Activated CD4-positive, alpha-beta T cell treated with anti-CD3 and anti-CD28 coated beads, Interleukin-2, amount 50 U/mL, for 16 hours (primary cell): ENCODE results near the gene TRIM8.
A peak's percentile ranks its signal among the peaks of the same experiment; 100 is the strongest.

Source experiments
- DNase-seq: peaks from one replicate; pipeline ENCODE4 v3.0.0-alpha.2; 2020

The TRIM8 gene

DNA sequence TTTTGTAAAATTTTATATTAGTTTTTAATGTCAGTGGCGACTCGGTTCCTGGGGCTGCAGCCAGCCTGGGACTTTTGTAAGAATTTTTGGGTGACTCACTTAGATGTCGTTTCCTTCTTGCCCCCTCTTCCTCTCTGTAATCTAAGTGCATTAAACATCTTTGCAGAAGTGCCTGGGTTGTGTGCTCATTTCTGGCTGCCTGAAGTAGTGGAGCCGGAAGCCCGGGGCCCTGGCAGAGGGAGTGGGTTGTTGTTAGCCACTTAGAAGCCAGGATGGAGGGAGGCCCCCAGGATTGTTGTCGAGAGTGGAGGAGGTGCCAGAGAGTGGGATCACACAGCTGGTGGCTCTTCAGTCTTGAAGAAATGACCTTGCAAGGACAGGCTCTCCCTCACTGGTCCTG is 11.0 kb upstream of the TRIM8 start:
- peak; percentile 66 for DNase-seq

DNA sequence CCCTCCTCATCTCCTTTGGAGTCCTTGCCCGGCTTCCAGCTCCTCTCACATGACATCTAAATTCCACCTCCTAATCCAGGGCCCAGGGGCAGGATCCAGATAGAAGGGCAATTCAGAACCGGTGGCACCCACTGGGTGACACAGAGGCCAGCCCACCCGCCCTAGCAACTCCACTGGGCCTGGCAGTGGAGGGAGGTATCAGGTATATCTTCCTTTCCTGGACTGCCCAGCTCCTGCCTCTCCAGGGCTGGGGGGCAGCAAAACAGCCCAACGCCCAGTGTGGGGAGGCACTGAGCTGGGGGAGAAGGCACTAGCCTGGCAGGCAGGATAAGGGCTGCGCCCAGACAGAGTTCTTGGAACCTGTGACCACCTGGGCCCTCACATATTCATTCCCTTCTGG is 10.4 kb upstream of the TRIM8 start:
- DNase-seq: no peak

DNA sequence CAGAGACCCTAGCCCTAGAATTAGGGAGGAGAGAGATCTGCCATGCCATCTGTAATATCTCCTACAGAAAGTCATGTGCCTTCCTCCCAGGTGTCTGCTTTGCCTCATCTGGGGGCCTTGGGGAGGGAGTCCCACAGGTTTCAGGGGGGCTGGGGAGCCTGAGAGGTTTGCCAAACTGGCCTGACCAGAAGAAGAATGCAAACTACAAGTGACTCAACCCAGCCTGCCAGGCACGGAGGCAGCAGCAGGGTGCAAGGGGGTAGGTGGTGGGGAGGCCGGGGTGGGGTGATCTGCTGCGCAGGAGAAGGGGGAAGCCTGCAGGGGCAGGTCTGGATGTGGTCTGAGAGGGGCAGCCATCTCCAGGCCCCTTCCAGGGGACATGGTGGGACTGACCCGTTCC is 9.6 kb upstream of the TRIM8 start:
- no peak for DNase-seq

DNA sequence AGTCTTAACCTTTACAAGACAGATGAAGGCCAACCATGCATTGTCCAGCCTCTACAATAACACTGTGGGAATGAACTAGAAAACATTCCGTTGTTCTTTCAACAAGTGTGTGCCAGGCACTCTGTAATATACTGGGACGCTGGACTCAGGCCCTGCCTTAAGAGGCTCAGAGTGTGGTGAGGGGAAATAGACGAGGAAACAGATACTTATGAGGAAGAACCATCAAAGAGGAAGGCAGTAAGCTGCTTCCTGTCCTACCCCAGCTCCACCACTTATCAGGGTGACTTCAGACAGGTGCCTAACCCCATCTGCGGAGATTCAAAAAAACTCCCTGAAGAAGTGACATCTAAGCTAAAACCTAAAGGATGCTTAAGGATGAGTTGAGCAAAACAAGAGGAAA is 8.9 kb upstream of the TRIM8 start:
- DNase-seq: no peak

DNA sequence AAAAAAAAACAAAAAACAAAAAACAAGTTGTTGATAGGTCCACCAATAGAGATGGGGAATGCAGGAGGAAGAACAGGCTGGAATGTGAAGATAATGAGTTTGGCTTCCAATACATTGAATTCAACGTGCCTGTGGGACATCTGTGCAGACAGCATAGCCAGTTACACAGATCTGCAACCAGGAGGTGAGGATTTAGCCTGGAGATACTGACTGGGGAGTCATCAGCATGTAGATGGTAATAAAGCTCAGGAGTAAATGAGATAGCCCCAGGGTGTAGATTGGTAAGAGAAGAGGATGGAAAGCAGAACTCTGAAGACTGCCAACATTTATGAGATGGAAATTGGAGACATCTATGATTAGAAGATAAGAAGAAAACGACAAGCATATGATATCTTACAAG is 4.7 kb upstream of the TRIM8 start:
- no peak for DNase-seq

DNA sequence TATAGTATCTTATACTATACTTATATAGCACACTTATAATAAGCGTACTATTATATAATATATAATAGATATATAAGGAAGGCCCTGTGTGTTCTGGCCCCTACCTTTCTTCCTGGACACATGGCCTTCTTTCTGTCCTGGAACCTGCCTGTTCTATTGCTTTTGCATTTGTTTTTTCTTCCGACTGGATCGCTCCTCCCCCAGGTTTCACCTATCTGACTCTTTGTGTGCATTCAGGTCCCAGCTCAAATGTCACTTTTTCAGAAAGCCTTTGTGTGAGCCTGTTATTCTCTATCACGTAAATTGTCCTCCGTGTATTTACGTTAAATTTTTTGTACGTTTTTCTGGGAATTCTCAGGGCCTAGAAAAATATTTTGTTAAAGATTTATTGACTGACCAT is 2.9 kb upstream of the TRIM8 start:
- no peak for DNase-seq

DNA sequence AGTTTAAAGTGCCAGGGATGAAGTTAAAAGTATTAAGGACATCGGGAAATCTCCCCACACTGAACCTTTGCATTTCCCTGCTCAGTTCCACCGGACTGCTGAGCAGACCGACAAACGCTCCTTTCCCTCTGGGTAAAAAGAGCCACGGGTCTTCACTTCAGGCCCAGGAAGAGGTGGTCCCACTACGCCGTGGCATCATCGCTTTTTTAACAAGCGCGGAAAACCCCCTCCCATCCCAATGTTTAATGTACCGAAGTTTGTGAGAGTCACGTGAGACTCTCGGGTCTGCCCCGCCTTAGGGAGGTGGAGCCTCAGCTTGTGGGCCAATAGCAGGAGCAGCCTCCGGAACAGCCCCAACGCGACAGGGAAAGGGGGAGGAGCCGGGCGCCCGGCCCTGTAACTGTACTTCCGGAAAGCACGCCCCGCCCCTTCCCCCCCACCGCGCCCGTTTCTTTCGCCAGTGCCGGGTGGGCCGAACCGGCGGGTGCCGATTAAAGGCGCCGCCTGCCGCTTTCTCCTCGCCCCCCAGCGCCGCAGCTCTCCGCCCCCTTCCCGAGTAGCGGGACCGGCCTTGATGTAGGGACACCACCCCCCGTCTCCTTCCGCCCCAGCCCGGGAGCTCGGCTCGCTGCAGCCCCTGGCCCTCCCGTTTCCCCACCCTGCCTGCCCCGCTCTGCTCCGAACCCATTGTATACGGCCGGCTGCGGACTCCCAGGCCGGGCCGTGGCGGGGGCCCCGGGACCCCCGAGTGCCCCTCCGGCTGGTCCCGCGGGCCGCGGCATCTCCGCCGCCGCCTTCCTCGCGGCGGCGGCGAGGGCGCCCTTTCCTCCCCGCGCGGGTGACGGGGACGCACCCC is 2.2 kb upstream of the TRIM8 start:
- peak; percentile 99 for DNase-seq

DNA sequence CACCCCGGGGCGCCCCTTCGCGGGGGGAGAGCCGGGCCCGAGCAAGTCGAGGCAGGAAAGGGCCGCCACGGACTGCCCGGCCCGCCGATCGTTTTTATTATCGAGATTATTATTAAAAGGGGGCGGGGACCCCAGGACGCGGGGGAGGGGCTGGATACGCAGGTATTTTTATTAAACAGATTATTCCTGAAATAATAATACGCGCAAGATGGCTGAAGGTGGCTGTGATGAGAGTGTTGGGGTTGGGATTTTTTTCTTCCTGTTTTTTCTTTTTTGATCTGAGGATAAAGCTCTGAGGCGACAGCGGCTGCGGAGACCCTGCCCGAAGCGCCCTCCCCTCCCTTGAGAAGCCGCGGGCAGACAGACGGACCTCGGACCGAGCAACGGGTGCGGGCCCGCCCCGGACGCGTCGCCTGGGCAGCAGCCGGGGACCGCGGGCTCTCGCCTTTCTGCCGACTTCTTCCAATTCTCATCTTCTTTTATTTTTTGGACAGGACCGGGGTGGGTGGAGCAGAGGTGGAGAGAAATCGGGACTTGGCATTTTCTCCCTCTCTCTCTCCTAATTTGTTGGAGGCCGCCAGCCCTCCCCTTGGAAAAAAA is 1.4 kb upstream of the TRIM8 start:
- peak; percentile 29 for DNase-seq

DNA sequence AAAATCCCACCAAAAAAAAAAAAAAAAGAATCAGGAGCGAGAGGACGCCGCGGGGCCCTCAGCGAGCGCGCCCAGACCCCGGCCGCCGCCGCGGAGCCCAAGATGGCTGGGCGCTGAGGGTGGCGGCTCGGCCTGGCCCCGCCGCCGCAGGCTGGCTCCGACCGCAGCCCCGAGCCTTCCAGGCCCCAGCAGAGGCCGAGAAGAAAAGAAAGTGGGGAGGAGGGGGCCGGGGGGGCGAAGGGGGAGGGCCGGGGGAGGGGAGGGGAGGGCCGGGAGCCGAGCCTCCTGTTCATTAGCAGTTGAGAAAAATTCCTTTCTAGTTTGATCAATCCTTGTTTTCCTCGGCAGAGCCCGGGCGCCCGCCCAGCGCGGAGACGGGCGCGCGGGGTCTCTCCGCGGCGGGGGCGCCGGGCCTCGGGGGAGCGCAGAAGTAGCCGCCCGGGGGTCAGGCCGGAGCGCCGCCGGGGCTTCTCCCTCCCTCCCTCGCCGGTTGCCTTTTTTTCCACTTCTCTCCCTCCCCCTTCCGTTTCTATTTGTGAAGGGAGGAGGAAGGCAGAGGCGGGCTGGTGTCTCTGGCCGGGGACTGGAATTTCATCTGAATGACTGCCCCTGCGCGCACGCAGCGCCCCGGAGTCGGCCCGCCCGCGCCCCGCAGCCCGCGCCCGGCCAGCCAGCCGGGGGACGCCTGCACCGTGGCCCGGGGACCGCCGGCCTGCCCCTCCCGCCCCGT is 778 bp upstream of the TRIM8 start:
- DNase-seq: peak; percentile 66

DNA sequence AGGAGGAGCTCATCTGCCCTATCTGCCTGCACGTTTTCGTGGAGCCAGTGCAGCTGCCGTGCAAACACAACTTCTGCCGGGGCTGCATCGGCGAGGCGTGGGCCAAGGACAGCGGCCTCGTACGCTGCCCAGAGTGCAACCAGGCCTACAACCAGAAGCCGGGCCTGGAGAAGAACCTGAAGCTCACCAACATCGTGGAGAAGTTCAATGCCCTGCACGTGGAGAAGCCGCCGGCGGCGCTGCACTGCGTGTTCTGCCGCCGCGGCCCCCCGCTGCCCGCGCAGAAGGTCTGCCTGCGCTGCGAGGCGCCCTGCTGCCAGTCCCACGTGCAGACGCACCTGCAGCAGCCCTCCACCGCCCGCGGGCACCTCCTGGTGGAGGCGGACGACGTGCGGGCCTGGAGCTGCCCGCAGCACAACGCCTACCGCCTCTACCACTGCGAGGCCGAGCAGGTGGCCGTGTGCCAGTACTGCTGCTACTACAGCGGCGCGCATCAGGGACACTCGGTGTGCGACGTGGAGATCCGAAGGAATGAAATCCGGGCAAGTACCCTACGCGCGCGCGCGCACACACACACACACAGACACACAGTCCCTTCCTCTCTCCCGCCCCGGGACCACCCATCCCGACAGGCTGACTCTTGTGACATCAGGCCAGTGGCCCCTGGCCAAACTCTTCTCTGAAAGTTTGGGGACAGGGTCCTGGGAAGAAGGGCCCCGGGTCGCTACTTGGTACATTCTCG is 538 bp downstream of the TRIM8 start:
- peak; percentile 80 for DNase-seq

DNA sequence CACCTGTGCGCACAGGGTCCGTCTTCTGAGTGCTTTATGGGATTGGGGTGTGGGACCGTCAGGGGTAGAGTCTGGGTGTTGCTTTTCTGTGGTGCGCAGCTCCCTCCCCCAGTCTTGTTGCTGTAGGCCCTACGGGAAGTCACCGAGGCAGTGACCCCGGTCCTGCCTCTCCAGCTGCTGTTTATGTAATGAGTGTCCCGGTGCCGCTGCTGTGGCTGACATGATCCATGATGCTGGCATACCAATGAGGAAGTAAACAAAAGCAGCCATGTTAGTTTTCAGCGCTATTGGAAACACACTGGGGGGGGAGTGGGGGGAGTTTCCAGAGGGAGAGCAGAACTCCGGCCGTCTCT is 1.1 kb downstream of the TRIM8 start:
- DNase-seq: peak; percentile 54

DNA sequence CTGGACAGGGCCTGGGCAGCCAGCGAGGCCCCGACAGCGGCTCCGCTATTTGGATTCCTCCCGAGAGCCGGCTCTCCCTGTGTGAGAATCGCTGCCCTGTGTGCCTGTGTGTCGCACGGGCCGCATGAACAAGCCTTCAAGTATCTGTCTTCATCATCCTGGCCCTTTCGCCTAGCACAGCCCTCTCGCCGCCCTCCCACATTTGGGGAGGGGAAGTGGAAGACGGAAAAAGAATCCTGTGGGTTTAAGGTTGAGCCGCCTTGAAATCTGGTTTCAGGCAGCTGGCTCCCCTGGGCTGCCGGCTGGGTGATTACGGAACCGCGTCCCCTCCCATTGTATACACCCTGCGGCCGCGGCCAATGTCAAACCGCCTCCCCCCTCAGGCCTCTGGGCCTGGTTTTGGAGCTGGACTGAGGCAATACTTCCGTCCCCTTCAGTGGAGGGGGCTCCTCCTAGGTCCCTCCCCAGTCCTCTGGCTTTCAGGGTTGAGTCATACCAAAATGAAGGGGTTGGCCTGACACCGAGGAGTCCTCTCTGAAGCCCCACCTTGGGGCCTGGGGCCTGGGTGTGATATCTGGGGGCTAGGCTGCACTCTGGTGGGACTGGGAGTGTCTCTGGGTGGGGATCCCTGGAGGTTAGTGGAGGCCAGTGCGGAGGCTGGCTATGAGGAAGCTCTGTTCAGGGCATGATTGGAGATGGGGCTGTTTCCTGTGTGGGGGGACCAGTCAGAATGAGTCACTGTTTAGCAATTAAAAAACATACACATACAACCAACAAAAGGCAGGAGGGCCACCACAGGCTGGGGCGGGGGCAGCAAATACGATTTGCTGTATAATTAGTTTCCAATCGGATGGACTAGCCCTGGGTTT is 1.7 kb downstream of the TRIM8 start:
- peak; percentile 86 for DNase-seq

DNA sequence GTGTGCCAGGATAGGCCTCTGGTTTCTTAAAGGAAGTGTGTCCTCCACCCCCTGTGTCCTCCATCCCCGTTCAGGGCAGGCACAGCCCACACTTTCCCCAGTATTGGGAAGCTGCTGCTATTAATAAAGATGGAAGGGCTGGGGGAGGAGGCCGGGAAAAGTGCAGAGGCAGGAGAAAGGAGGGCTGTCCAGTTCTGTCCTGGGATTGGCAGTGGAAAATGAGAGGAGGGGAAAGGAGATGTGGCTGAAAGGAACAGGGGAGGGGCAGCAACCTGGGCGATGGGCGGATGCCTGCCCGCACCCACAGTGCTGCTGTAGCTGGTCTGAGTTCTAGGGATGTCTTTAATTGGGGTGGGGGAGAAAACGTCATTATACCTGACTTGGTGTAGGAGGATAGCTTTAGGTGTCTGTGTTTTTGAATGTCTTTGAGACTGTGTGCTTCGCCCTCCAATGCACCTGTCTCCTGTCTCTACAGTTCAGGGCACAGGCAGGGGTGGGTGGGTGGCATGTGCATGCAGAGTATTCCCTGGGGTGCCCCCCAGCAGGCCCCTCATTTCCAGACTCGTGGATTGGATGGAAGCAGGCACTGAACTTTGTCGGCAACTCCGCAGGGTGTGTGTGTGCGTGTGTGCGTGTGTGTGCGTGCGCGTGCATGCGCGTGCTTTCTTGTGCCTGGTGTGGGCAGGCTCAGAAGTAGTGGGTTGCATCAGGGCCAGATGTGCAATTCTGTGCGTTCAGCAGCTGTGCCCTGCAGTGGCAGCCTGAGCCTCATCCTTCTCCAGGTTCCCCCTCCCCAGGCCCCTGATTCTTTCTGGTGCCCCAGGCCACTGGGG is 2.5 kb downstream of the TRIM8 start:
- peak; percentile 61 for DNase-seq

DNA sequence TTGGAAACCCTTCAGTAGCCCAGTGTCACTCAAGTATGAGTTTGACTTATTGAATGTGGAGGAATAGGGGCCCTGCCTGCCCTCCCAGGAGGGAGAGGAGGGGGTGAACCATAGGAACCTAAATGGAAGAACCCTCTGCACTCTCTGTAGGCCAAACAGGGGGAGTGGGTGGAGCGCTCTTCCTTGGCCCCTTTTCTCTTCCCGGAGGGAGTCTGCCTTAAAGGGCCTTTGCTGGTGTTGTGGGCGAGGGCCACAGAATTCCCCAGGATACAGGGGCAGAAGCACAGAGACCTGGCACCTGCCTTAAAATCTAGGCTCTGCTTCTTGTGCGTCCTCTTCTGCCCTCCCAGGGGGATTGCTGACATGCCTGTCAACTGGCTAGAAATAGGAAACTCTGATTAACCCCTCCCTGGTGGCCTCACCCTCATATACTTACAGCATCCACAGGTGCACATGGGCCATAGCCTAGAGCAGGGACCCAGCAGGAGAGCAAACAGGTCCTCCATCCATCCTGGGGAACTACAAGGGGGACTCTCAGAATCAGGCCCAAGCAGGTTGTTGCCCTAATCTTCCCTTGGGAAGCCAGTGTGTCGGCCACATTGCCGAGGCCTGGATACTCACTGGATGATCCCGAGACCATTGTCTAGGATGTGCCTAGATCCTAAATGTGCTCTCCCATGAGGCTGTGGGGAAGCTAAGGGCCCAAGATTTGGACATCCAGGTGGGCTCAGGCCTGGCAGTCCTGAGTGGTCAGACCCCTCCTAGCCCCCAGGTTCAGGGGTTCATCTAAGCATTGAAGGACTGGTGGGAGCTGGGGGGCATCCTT is 3.4 kb downstream of the TRIM8 start:
- DNase-seq: no peak

DNA sequence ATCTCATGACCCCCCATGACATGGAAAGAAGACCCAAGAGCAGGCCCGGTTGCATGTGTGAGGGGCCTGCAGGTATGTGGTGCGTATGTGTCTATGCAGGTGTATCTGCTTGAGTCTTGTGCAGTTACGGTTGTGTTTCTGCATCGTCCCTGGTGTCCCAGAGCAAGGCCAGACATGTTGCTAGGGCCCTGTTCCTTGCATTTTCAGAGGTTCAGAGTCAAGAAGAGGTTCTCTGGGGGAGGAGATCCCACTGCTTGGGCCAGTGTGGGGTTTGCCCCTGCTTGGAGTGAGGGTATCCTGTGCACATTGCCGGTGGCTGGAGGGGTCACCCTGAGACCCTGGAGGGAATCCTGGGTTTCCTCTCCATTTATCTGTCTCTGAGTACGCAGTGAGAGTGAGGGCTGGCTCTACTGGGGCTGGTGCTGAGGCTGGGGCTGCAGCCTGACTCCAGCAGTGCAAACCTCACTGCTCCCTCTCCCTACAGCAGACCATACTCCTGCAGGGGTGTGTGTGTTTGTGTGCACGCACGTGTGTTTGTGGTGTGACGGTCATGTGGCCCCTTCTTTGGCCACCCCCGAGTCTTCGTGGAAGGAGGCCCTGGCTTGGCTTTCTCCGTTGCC is 4.1 kb downstream of the TRIM8 start:
- DNase-seq: no peak

DNA sequence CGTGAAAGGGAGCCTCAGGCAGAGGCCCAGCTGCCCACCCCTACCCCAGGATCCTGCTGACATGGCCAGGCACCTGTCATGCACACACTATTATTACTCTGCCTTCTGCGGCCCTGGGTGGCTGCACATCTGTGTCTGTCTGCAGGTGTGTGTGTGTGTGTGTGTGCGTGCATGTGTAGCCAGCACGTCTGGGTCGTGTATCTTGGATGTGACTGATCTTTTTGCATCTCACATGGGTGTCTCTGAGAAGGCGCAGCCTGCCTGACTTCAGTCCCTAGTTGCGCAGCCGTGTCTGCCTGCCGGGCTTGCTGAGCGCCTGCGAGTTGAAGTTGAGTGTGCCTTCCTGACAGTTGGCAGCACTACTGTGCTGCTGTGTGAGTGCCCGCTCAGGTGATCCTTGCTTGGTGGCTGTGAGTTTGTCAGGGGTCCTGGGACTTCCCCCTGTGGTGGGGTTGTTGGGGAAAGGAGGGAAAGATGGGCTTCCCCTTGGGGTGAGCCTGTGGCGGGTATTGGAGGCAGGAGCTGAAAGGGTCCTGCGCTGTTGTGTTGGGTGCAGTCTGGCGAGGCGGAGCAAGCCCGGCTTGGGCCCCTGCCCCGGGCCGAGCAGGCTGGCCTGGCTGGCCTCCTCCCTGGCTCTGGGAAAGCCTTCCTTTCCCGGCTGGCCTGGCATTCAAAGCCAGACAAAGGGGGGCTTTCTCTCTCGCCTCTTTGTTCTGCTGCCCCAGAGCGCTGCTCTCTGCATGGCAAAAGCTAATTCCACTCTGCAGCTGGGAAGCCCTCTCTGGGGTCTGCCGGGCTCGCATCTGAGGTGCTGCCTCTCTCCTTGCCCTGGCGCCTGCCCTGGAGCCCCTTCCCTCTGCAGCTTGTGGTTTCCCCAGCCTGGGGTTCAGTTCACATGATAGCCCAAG is 4.9 kb downstream of the TRIM8 start:
- DNase-seq: no peak

DNA sequence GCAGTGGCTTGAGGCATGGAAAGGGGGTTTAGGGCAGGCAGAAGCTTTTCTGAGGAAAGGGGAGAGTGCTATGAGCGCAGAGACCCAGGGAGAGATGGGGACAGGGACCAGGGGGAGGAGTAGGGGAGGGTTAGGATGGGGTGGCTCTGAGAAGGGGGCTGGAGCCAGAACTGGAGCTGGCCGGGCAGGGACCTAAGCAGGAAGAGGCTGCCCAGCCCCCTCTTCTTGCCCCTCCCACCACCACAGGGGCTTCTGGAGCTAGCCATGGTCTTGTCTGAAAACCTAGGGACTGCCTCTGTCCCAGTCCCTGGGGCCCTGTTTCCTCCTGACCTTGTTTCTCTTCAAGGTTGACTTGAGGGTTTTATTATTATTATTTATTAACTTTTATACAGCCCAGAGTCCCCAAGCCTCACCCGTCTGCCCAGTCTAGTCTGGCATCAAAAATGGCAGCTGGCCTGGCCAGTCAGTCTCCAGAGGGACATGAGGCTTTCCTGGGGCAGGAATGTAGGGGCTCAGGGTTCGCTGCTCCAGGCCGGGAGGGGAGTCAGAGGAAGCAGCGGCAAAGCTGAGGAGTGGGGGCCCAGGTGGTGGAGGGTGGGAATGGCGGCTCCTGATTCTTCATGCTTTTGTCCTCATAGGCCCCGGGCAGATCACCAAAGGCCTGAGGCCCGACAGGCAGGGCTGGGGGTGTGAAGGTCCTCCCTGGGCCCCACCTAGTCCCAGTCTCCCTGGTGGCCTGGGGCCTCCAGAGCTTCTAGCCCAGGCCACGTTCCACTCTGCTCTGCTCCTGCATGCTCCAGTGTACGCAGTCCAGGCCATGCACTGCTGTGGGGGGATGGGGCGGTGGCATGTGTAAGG is 5.7 kb downstream of the TRIM8 start:
- DNase-seq: no peak
